Mesendoderm (in vitro differentiated cells): ENCODE data around the gene TAF10.
A peak's percentile ranks its signal among the peaks of the same experiment; 100 is the strongest.

ENCODE experiments used
- DNase-seq: peaks from one replicate; pipeline ENCODE4 v3.0.0; 2013
- H2AK5ac ChIP-seq: 2 replicates; pipeline ENCODE4 v1.6.1; 2013; ENCODE audit warnings: low read length, inconsistent platforms
- H2BK120ac ChIP-seq: 2 replicates; pipeline ENCODE4 v1.6.1; 2013; ENCODE audit warnings: low read depth, mild to moderate bottlenecking, low read length, moderate library complexity, mixed read lengths
- H2BK15ac ChIP-seq: replicated peaks from 2 replicates; pipeline ENCODE4 v1.6.1; 2013; ENCODE audit warnings: low read depth, mild to moderate bottlenecking, moderate library complexity
- H2BK5ac ChIP-seq: 2 replicates; pipeline ENCODE4 v1.6.1; 2013; ENCODE audit warnings: low read length, inconsistent platforms
- H3K18ac ChIP-seq: 2 replicates; pipeline ENCODE4 v1.6.1; 2013; ENCODE audit warnings: mild to moderate bottlenecking, low read length, mixed read lengths
- H3K23ac ChIP-seq: one replicate; pipeline ENCODE4 v1.6.1; 2013; ENCODE audit warnings: low read length
- H3K27ac ChIP-seq: 2 replicates; pipeline ENCODE4 v1.5.1; 2013; ENCODE audit warnings: low read depth, mild to moderate bottlenecking, inconsistent platforms, low read length, moderate library complexity
- H3K27me3 ChIP-seq: 2 replicates; pipeline ENCODE4 v1.6.1; 2013; ENCODE audit warnings: low read length, control low read depth, mild to moderate bottlenecking, inconsistent platforms; ENCODE audit not compliant: insufficient read depth, poor library complexity
- H3K36me3 ChIP-seq: 2 replicates; pipeline ENCODE4 v1.6.1; 2013; ENCODE audit warnings: low read length, inconsistent platforms; ENCODE audit not compliant: control insufficient read depth, insufficient read depth
- H3K4ac ChIP-seq: one replicate; pipeline ENCODE4 v1.6.1; 2013; ENCODE audit warnings: low read depth, mild to moderate bottlenecking, low read length, moderate library complexity
- H3K4me1 ChIP-seq: 2 replicates; pipeline ENCODE4 v1.6.1; 2013; ENCODE audit warnings: low read depth, low read length, inconsistent platforms; ENCODE audit not compliant: control insufficient read depth
- H3K4me2 ChIP-seq: 2 replicates; pipeline ENCODE4 v1.6.1; 2013; ENCODE audit warnings: low read length
- H3K4me3 ChIP-seq: 2 replicates; pipeline ENCODE4 v1.5.1; 2013; ENCODE audit warnings: mild to moderate bottlenecking, low read length
- H3K56ac ChIP-seq: one replicate; pipeline ENCODE4 v1.6.1; 2013; ENCODE audit warnings: low read length
- H3K79me1 ChIP-seq: 2 replicates; pipeline ENCODE4 v1.6.1; 2013; ENCODE audit warnings: low read length, inconsistent platforms
- H3K79me2 ChIP-seq: 2 replicates; pipeline ENCODE4 v1.6.1; 2013; ENCODE audit warnings: mild to moderate bottlenecking, low read length; ENCODE audit not compliant: control insufficient read depth, insufficient read depth
- H3K9ac ChIP-seq: 2 replicates; pipeline ENCODE4 v1.6.1; 2013; ENCODE audit warnings: low read length, inconsistent platforms
- H4K5ac ChIP-seq: one replicate; pipeline ENCODE4 v1.6.1; 2013; ENCODE audit warnings: low read length
- H4K8ac ChIP-seq: one replicate; pipeline ENCODE4 v1.6.1; 2013; ENCODE audit warnings: low read depth, mild to moderate bottlenecking, control low read depth, low read length, moderate library complexity
- WGBS: extraction: QIAGEN DNeasy Blood & Tissue Kit; methylation state at CpG from one replicate; pipeline ENCODE4 v1.1.7; 2013; ENCODE audit warnings: low lambda C conversion rate, missing lambda C conversion rate; ENCODE audit not compliant: insufficient coverage; ENCODE audit errors: extremely low coverage; 5-methylcytosine and 5-hydroxymethylcytosine counted together

TAF10 gene

DNA sequence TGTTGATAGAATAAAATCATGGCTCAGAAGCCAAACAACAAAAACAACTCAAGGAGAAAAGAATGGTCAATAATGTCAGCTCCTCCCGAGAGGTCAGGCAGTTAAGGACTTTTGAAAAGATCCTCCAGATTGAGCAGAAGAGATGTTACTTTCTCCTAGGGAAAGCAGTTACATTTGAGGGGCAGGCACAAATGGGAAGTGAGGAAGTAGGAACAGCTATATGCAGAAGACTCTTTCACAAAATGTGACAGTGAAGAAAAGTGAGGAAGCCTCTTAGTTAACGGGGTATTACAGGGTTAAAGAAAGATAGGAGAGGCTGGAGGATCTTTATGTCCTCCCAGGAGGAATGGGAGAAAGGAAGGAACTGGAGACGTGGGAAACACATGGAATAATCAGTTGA lies 40.2 kb upstream of the TAF10 start:
- Histone ChIP-seq H3K79me1 (no peaks in the 10 kb centered on the region), H3K27me3 (peaks cover 4% of the 10 kb centered on the region), H3K9ac (no peak overlapping the region), H2BK120ac (no peak overlapping the region), H3K79me2 (no peaks in the 10 kb centered on the region), H3K4me3 (no peak overlapping the region), H2BK5ac (no peak overlapping the region), H3K4me2 (no peak overlapping the region), H2AK5ac (no peak overlapping the region), H3K18ac (no peak overlapping the region), H3K23ac (no peak overlapping the region), H3K27ac (no peak overlapping the region), H3K4ac (no peak overlapping the region), H3K4me1 (peaks cover 5% of the 10 kb centered on the region), H3K56ac (no peak overlapping the region), H4K5ac (no peak overlapping the region), H3K36me3 (no peaks in the 10 kb centered on the region), H4K8ac (no peak overlapping the region), H2BK15ac (no peak overlapping the region)
- no CpG with 5 or more reads among the region's 3 CpGs for WGBS
- DNase-seq, result no peak

DNA sequence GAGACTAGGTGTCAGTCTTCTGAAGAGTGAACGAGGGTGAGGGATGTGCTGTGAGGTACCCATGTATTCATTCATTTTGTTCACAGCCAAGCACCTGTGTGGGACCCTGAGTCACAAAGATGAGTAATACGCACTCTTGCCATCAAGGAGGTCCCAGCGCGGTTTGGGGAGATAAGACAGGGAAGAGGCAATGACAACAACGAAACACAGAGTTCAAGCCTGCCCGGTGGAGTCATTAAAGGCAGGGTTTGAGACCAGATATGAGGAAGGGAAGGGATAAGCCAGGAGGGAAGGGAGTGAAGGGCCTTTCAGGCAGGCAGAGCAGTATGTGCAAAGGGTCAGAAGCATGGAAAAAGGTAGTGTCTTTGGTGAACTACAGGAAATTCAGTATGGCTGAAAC lies 39.0 kb upstream of the TAF10 start:
- no peak overlapping the region for H4K5ac ChIP-seq
- no peak overlapping the region for H3K18ac ChIP-seq
- no peaks in the 10 kb centered on the region for H3K36me3 ChIP-seq
- H3K4me1 ChIP-seq, result peaks cover 8% of the 10 kb centered on the region
- DNase-seq, result no peak
- H3K79me2 ChIP-seq, result no peaks in the 10 kb centered on the region
- H3K79me1 ChIP-seq, result no peaks in the 10 kb centered on the region
- no peak overlapping the region for H3K27ac ChIP-seq
- no peak overlapping the region for H2BK120ac ChIP-seq
- no peak overlapping the region for H3K9ac ChIP-seq
- no peak overlapping the region for H2AK5ac ChIP-seq
- H4K8ac ChIP-seq, result no peak overlapping the region
- H2BK5ac ChIP-seq, result no peak overlapping the region
- whole genome bisulfite sequencing, result no CpG with 5 or more reads among the region's 6 CpGs
- H3K56ac ChIP-seq, result no peak overlapping the region
- no peak overlapping the region for H3K23ac ChIP-seq
- H3K4me3 ChIP-seq, result no peak overlapping the region
- no peak overlapping the region for H3K4me2 ChIP-seq
- H2BK15ac ChIP-seq, result no peak overlapping the region
- no peak overlapping the region for H3K4ac ChIP-seq
- H3K27me3 ChIP-seq, result no peaks in the 10 kb centered on the region

DNA sequence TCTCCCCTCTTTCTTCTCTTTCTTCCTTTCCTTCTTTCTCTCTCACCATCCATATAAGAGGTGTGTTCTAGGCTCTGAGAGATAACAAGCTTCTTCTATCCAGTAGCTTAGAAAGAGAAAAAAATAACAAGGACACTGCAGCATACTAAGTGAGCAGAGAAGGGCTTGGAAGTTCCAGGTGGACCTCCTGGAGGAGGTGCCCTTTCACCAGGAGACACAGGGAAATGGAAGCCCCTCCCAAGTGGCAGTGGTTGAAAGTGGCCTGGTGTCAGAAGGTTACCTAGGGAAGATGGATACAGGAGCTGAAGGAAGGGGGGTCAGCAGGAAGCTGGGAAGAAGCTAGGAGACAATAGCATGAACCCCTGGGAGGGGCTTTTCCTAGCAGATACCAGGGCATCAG lies 38.1 kb upstream of the TAF10 start:
- H3K9ac ChIP-seq, result no peak overlapping the region
- no peak overlapping the region for H2BK15ac ChIP-seq
- H3K27ac ChIP-seq, result no peak overlapping the region
- peaks cover 8% of the 10 kb centered on the region for H3K4me1 ChIP-seq
- H3K4me3 ChIP-seq, result no peak overlapping the region
- H2BK5ac ChIP-seq, result no peak overlapping the region
- H3K36me3 ChIP-seq, result no peaks in the 10 kb centered on the region
- H3K4ac ChIP-seq, result no peak overlapping the region
- no peak overlapping the region for H3K23ac ChIP-seq
- H3K56ac ChIP-seq, result no peak overlapping the region
- no peak overlapping the region for H4K5ac ChIP-seq
- no peak overlapping the region for H2BK120ac ChIP-seq
- H3K79me1 ChIP-seq, result no peaks in the 10 kb centered on the region
- H3K79me2 ChIP-seq, result no peaks in the 10 kb centered on the region
- H3K4me2 ChIP-seq, result no peak overlapping the region
- no peak overlapping the region for H2AK5ac ChIP-seq
- H3K27me3 ChIP-seq, result no peaks in the 10 kb centered on the region
- H3K18ac ChIP-seq, result no peak overlapping the region
- DNase-seq, result no peak
- no peak overlapping the region for H4K8ac ChIP-seq

DNA sequence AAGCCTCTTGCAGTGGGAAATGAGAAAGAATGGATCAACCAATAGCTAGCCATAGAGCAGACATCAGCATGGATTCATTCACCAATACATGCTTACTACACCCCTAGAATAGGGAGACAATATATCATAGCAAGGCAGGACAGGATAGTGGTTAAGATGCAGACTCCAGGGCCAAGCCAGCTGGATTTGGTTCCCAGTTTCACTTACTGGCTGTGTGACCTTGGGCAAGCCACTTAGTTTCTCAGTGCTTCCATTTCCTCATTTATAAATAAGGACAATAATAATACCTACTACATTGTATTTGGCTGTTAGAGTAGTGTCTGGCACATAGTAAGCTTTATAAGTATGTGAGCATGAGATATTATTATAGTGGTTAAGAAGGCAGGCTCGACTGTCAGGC lies 36.5 kb upstream of the TAF10 start:
- DNase-seq, result no peak
- no peak overlapping the region for H3K4me2 ChIP-seq
- H3K79me2 ChIP-seq, result no peaks in the 10 kb centered on the region
- no peak overlapping the region for H3K56ac ChIP-seq
- peaks cover 3% of the 10 kb centered on the region for H3K4me1 ChIP-seq
- no peak overlapping the region for H4K8ac ChIP-seq
- no peak overlapping the region for H3K4me3 ChIP-seq
- H2BK120ac ChIP-seq, result no peak overlapping the region
- H2BK15ac ChIP-seq, result no peak overlapping the region
- H2AK5ac ChIP-seq, result no peak overlapping the region
- H3K9ac ChIP-seq, result no peak overlapping the region
- H4K5ac ChIP-seq, result no peak overlapping the region
- no peaks in the 10 kb centered on the region for H3K36me3 ChIP-seq
- H3K18ac ChIP-seq, result no peak overlapping the region
- no peak overlapping the region for H3K27ac ChIP-seq
- no peak overlapping the region for H3K4ac ChIP-seq
- no peak overlapping the region for H2BK5ac ChIP-seq
- no peak overlapping the region for H3K23ac ChIP-seq
- no peaks in the 10 kb centered on the region for H3K79me1 ChIP-seq
- H3K27me3 ChIP-seq, result no peaks in the 10 kb centered on the region
- WGBS, result no CpG with 5 or more reads among the region's 1 CpG

DNA sequence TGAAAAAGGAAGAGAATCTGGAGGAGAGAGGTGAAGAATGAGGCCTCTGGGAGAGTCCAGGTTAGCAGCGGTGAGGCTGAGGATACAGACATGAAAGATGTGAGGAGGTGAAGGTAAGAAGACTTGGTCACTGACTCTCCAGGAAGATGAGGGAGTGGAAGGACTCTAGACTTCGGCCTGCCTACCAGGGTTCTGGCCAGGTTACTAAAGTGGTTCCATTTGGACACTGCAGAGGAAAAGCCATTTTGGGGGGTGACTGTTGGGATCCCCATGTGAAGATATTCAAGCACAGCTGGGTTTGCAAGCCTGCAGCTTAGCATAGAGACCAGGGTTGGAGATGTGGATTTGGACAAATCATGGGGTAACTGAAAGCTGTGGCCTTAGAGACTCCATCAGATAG lies 35.8 kb upstream of the TAF10 start:
- Histone ChIP-seq H2BK5ac (no peak overlapping the region), H3K27ac (no peak overlapping the region), H2BK120ac (no peak overlapping the region), H3K4ac (no peak overlapping the region), H3K27me3 (no peaks in the 10 kb centered on the region), H3K4me3 (no peak overlapping the region), H4K8ac (no peak overlapping the region), H3K79me2 (no peaks in the 10 kb centered on the region), H3K18ac (no peak overlapping the region), H4K5ac (no peak overlapping the region), H3K9ac (no peak overlapping the region), H3K56ac (no peak overlapping the region), H2BK15ac (no peak overlapping the region), H3K23ac (no peak overlapping the region), H3K36me3 (no peaks in the 10 kb centered on the region), H2AK5ac (no peak overlapping the region), H3K79me1 (no peaks in the 10 kb centered on the region), H3K4me1 (peaks cover 3% of the 10 kb centered on the region), H3K4me2 (no peak overlapping the region)
- no peak for DNase-seq
- no CpG with 5 or more reads among the region's 2 CpGs for WGBS

DNA sequence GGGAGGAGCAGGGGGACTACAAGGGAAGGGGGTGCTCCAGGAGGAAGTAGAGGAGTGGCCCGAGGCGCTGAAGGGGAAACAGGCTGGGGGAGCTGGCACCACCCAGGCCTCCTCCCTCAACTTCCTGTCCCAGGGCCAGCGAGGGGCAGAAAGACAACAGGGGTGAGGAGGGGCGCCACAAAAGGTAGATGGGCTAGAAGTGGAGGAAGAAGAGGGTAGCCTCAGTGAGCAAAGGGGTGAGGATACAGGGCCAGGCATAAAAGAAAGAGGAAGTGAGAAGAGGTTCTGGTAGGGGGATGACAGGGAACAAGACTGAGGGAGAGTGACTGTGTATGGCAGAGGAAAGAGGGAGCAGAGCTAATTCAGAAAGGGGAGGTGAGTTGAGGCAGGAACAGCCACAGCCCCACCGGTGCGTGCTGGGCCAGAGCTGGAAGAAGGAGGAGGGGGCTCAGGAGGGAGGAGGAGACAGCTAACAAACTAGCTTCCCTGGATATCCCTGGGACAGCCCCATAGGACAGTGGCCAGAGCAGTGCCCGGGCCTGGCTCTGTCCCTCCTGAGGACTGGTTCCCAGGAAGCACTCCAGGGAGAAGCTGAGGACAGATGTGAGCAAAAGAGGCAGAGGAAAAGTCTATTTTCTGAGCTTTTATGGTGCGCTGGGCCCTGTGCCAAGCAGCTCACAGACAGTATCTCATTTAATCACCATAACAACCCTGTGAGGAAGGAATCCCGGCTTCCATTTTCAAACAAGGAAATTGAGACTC lies 35.1 kb upstream of the TAF10 start:
- H3K36me3 ChIP-seq, result no peaks in the 10 kb centered on the region
- no peak overlapping the region for H2BK15ac ChIP-seq
- H3K27ac ChIP-seq, result no peak overlapping the region
- no peak overlapping the region for H2BK120ac ChIP-seq
- H3K4me2 ChIP-seq, result no peak overlapping the region
- H3K79me2 ChIP-seq, result no peaks in the 10 kb centered on the region
- no peak overlapping the region for H3K18ac ChIP-seq
- H3K23ac ChIP-seq, result no peak overlapping the region
- H2AK5ac ChIP-seq, result no peak overlapping the region
- WGBS, result no CpG with 5 or more reads among the region's 9 CpGs
- H3K56ac ChIP-seq, result peak overlapping the region; percentile 11
- H3K79me1 ChIP-seq, result no peaks in the 10 kb centered on the region
- H3K9ac ChIP-seq, result peak overlapping the region; percentile 8
- no peak overlapping the region for H3K4me3 ChIP-seq
- H3K4me1 ChIP-seq, result peaks cover 3% of the 10 kb centered on the region
- no peaks in the 10 kb centered on the region for H3K27me3 ChIP-seq
- no peak overlapping the region for H3K4ac ChIP-seq
- H2BK5ac ChIP-seq, result no peak overlapping the region
- no peak overlapping the region for H4K8ac ChIP-seq
- H4K5ac ChIP-seq, result no peak overlapping the region
- peak; percentile 38 for DNase-seq
